HFFc6 (cell line): ENCODE results near the gene AZIN2. TPM values are rescaled to one million over a fixed set of nuclear protein-coding genes. Genes with fewer than 3 reads are reported as not detected.

Experiments
- DNase-seq: peaks from one replicate; pipeline ENCODE4 v3.0.0-alpha.2; 2018
- H3K27ac Mint-ChIP-seq: 2 replicates; pipeline ENCODE4 v1.8.0; 2020; ENCODE audit warnings: mild to moderate bottlenecking, mixed read lengths
- H3K27me3 Mint-ChIP-seq: 2 replicates; pipeline ENCODE4 v1.8.0; 2021; ENCODE audit warnings: mild to moderate bottlenecking, moderate library complexity, mixed read lengths; ENCODE audit not compliant: insufficient read depth
- H3K36me3 Mint-ChIP-seq: 2 replicates; pipeline ENCODE4 v1.8.0; 2021; ENCODE audit warnings: low read depth, mixed read lengths
- H3K4me1 Mint-ChIP-seq: 2 replicates; pipeline ENCODE4 v1.8.0; 2020; ENCODE audit warnings: low read depth, mixed read lengths
- H3K4me3 Mint-ChIP-seq: 2 replicates; pipeline ENCODE4 v1.8.0; 2020; ENCODE audit warnings: mild to moderate bottlenecking, moderate library complexity, mixed read lengths
- H3K9me3 Mint-ChIP-seq: 2 replicates; pipeline ENCODE4 v1.8.0; 2020; ENCODE audit warnings: mild to moderate bottlenecking, mixed read lengths
- total RNA-seq, 6 experiments: library from RNA; stranded (reverse); fragmentation: NEBNext Ultra II Directional; extraction: Animal tissue kit (Norgen Biotek cat#: 25700); gene quantifications; 2 replicates in 1 of 6; 3 replicates in 5 of 6; pipeline ENCODE4 v1.2.3, GENCODE V29; 2021
- TF ChIP-seq, protein P1 (sequence below): fragments of 200-600 bp; sonication (generic); IDR thresholded peaks from 2 replicates; pipeline ENCODE4 v1.5.0; 2021; ENCODE audit warnings: antibody characterized with exemption, mild to moderate bottlenecking

Gene AZIN2
- total RNA-seq, 6 experiments from 2014 or later = 2.4 to 3.7 (median 3.1) TPM

DNA sequence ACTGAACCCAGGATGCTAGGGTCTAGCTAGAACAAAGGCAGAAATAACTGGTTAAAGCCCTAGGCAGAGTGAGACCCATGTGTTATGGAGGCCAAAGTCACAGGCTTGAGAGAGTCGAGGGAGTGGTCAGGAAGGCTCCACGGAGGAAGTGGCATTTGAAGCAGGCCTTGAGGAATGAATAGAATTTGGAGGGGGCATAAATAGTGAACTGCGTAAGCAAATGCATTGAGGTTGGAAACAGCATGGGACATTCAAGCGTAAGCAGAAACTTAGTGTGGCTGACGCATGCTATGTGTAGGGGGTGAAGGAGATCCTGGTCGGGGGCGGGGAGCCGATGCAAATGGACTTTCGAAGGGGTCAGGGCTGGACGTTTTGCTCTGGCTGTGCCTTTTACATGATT lies 11.5 kb downstream of the AZIN2 start:
- H3K4me1 Mint-ChIP-seq = peaks cover 46% of the 10 kb centered on the region
- no peak overlapping the region for H3K27ac Mint-ChIP-seq
- no peak for DNase-seq
- TF ChIP-seq, protein P1, sequence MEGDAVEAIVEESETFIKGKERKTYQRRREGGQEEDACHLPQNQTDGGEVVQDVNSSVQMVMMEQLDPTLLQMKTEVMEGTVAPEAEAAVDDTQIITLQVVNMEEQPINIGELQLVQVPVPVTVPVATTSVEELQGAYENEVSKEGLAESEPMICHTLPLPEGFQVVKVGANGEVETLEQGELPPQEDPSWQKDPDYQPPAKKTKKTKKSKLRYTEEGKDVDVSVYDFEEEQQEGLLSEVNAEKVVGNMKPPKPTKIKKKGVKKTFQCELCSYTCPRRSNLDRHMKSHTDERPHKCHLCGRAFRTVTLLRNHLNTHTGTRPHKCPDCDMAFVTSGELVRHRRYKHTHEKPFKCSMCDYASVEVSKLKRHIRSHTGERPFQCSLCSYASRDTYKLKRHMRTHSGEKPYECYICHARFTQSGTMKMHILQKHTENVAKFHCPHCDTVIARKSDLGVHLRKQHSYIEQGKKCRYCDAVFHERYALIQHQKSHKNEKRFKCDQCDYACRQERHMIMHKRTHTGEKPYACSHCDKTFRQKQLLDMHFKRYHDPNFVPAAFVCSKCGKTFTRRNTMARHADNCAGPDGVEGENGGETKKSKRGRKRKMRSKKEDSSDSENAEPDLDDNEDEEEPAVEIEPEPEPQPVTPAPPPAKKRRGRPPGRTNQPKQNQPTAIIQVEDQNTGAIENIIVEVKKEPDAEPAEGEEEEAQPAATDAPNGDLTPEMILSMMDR = no peak
- no peaks in the 10 kb centered on the region for H3K9me3 Mint-ChIP-seq
- peaks cover 1% of the 10 kb centered on the region; the same call in 1 of the 2 replicates for H3K27me3 Mint-ChIP-seq
- H3K36me3 Mint-ChIP-seq = 0 out of 2 replicates have a peak, but pooled peaks cover 4% of the 10 kb centered on the region
- no peak overlapping the region for H3K4me3 Mint-ChIP-seq

GRCh38 chr1:33093004-33093403 lies 12.1 kb downstream of the AZIN2 start:
- peaks cover 8% of the 10 kb centered on the region for H3K36me3 Mint-ChIP-seq
- DNase-seq = no peak
- no peak overlapping the region for H3K4me3 Mint-ChIP-seq
- H3K27ac Mint-ChIP-seq = no peak overlapping the region
- TF ChIP-seq, protein P1 = peak; percentile 43
- peaks cover 47% of the 10 kb centered on the region for H3K4me1 Mint-ChIP-seq
- H3K9me3 Mint-ChIP-seq = no peaks in the 10 kb centered on the region
- peaks cover 1% of the 10 kb centered on the region; the same call in 1 of the 2 replicates for H3K27me3 Mint-ChIP-seq

- H3K9me3 Mint-ChIP-seq = no peaks in the 10 kb centered on the region
- no peaks in the 10 kb centered on the region for H3K27me3 Mint-ChIP-seq
- H3K4me1 Mint-ChIP-seq = peaks cover 52% of the 10 kb centered on the region
- no peak for DNase-seq
- H3K36me3 Mint-ChIP-seq = peaks cover 20% of the 10 kb centered on the region
- TF ChIP-seq, protein P1 = no peak
- no peak overlapping the region for H3K4me3 Mint-ChIP-seq
- H3K27ac Mint-ChIP-seq = 0 out of 2 replicates have a peak overlapping the region, but pooled peaks have one; percentile 18
Measured at GRCh38 chr1:33094486-33094885, 13.5 kb downstream of the AZIN2 start.

- TF ChIP-seq, protein P1 = peak; percentile 100
- peak; percentile 43 for DNase-seq
- H3K27ac Mint-ChIP-seq = peak overlapping the region; percentile 18; the same call in 1 of the 2 replicates
- H3K27me3 Mint-ChIP-seq = no peaks in the 10 kb centered on the region
- H3K4me1 Mint-ChIP-seq = peaks cover 58% of the 10 kb centered on the region
- no peaks in the 10 kb centered on the region for H3K9me3 Mint-ChIP-seq
- peaks cover 20% of the 10 kb centered on the region for H3K36me3 Mint-ChIP-seq
- no peak overlapping the region for H3K4me3 Mint-ChIP-seq
Measured at GRCh38 chr1:33094971-33095604, 14.1 kb downstream of the AZIN2 start.

DNA sequence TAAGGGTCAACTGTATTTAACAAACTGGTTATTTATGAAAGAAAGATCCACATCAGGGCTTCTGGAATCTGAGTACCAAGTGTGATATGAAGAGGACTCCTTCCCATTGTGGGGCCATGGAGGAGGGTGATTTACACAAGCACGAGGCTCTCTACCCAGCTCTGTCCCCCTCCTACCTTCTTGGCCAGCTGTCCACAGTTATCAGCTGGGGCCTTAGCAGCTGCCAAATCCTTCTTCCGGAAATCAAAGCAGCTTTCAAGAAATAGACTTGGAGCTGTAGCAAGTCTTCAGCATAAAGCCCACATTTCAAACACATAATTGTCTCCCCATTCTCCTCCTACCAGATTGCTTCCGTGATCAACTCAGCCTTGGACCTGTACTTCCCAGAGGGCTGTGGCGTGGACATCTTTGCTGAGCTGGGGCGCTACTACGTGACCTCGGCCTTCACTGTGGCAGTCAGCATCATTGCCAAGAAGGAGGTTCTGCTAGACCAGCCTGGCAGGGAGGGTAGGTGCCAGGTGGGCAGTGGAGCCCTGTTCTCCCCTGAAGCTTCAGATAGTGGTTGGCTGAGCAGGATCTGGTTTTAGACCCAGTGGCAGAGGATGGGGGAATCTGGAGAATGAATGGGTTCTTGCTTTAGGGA lies 15.5 kb downstream of the AZIN2 start:
- H3K27ac Mint-ChIP-seq = peak overlapping the region; percentile 100
- H3K27me3 Mint-ChIP-seq = no peaks in the 10 kb centered on the region
- no peak for DNase-seq
- H3K9me3 Mint-ChIP-seq = no peaks in the 10 kb centered on the region
- peaks cover 72% of the 10 kb centered on the region for H3K4me1 Mint-ChIP-seq
- no peak overlapping the region for H3K4me3 Mint-ChIP-seq
- H3K36me3 Mint-ChIP-seq = peaks cover 16% of the 10 kb centered on the region
- TF ChIP-seq, protein P1 = no peak
